MCF 10A (cell line): ENCODE measurements around the gene THAP3. TPM values are rescaled to one million over a fixed set of nuclear protein-coding genes. Genes with fewer than 3 reads are reported as not detected.

ENCODE experiments used
- BruUV-seq: library from RNA; stranded (reverse); fragments of 400-500 nt; replicated peaks from 2 replicates; lab custom pipeline; 2021; lab: Mats Ljungman, UMichigan
- CTCF ChIA-PET: fragments of 300-600 bp; sonication (Branson Sonifier 250); formaldehyde crosslinking; extraction: SDS; loops from one replicate; lab custom pipeline; 2021; ENCODE audit warnings: antibody characterized with exemption, inconsistent platforms; lab: Yijun Ruan, JAX
- POLR2A ChIA-PET: fragments of 300-600, 350-650 bp; sonication (Branson Sonifier 250); formaldehyde crosslinking; extraction: SDS; loops from one replicate; lab custom pipeline; 2020; ENCODE audit warnings: antibody characterized with exemption, inconsistent platforms; lab: Yijun Ruan, JAX
- DNase-seq: peaks from one replicate; pipeline ENCODE4 v3.0.0-alpha.2; 2018; ENCODE audit not compliant: unreplicated experiment
- H3K27ac Mint-ChIP-seq: one replicate; pipeline ENCODE4 v1.8.0; 2022; ENCODE audit warnings: mild to moderate bottlenecking, low read depth, mixed read lengths; ENCODE audit not compliant: unreplicated experiment
- H3K27me3 Mint-ChIP-seq: one replicate; pipeline ENCODE4 v1.8.0; 2022; ENCODE audit warnings: mixed read lengths; ENCODE audit not compliant: insufficient read depth, unreplicated experiment
- H3K36me3 Mint-ChIP-seq: one replicate; pipeline ENCODE4 v1.8.0; 2022; ENCODE audit warnings: mild to moderate bottlenecking, moderate library complexity, mixed read lengths; ENCODE audit not compliant: insufficient read depth, unreplicated experiment
- H3K4me1 Mint-ChIP-seq: one replicate; pipeline ENCODE4 v1.8.0; 2022; ENCODE audit warnings: mixed read lengths; ENCODE audit not compliant: insufficient read depth, unreplicated experiment
- H3K4me3 Mint-ChIP-seq: one replicate; pipeline ENCODE4 v1.8.0; 2022; ENCODE audit warnings: mild to moderate bottlenecking, moderate library complexity, mixed read lengths; ENCODE audit not compliant: unreplicated experiment
- H3K9me3 Mint-ChIP-seq: one replicate; pipeline ENCODE4 v1.8.0; 2022; ENCODE audit warnings: mixed read lengths; ENCODE audit not compliant: unreplicated experiment
- intact Hi-C: fragments of 100-400 bp; cut with micrococcal nuclease; formaldehyde crosslinking; loops from 2 replicates; pipeline ENCODE4 v1.14.1; 2022
- total RNA-seq: library from RNA; stranded (reverse); gene quantifications from 2 replicates; pipeline ENCODE4 v1.2.3, GENCODE V29; 2022
- TF ChIP-seq, protein P1 (sequence below): fragments of 200-600 bp; IDR thresholded peaks from one replicate; pipeline ENCODE4 v1.8.0; 2022; ENCODE audit warnings: antibody characterized with exemption, mild to moderate bottlenecking; ENCODE audit not compliant: unreplicated experiment

Gene THAP3
- total RNA-seq, 1 experiment from 2014 or later: 14.7 TPM

DNA sequence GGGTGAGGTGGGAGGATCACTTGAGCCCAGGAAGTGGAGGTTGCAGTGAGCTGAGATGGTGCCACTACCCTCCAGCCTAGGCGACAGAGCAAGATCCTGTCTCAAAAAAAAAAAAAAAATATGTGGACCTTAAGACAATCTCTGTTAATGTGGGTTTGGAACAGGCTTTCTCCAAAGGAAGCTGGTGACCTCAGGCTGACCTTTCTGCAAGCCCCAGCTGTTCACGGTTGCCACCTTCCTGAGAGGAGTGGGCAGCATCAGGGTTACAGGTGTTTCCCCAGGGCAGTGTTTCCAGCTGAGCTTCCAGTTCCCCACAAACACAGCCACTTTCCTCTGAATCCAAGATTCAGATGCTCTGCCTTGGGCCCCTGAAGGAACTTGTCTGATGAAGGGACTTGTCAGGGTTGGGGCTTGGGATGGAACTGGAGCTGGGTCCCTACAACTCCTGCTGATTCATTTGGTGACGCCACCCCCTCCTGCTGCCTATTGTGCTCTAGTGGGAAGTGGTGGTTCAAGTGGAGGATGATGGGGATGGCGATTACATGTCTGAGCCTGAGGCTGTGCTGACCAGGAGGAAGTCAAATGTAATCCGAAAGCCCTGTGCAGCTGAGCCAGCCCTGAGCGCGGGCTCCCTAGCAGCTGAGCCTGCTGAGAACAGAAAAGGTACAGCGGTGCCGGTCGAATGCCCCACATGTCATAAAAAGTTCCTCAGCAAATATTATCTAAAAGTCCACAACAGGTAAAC, 42.9 kb upstream of the THAP3 start:
- H3K27me3 Mint-ChIP-seq: no peaks in the 10 kb centered on the region
- H3K27ac Mint-ChIP-seq: peak overlapping the region; percentile 100
- POLR2A ChIA-PET: interaction anchor here (1.0 to 5.0 kb wide), 4 partner anchors 7 to 28 kb away, joined by 4 to 103 read pairs (median 22); partner anchors contain the start of genes KLHL21, NOL9 and TAS1R1
- peaks cover 8% of the 10 kb centered on the region for H3K36me3 Mint-ChIP-seq
- TF ChIP-seq, protein P1, sequence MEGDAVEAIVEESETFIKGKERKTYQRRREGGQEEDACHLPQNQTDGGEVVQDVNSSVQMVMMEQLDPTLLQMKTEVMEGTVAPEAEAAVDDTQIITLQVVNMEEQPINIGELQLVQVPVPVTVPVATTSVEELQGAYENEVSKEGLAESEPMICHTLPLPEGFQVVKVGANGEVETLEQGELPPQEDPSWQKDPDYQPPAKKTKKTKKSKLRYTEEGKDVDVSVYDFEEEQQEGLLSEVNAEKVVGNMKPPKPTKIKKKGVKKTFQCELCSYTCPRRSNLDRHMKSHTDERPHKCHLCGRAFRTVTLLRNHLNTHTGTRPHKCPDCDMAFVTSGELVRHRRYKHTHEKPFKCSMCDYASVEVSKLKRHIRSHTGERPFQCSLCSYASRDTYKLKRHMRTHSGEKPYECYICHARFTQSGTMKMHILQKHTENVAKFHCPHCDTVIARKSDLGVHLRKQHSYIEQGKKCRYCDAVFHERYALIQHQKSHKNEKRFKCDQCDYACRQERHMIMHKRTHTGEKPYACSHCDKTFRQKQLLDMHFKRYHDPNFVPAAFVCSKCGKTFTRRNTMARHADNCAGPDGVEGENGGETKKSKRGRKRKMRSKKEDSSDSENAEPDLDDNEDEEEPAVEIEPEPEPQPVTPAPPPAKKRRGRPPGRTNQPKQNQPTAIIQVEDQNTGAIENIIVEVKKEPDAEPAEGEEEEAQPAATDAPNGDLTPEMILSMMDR: no peak
- peak; percentile 37 for DNase-seq
- H3K4me1 Mint-ChIP-seq: peaks cover 27% of the 10 kb centered on the region
- intact Hi-C loops: no loop called here
- BruUV-seq: no TSS peak
- no peaks in the 10 kb centered on the region for H3K9me3 Mint-ChIP-seq
- CTCF ChIA-PET: interaction anchor here (0.6 to 1.9 kb wide), 3 partner anchors 28 to 159 kb away, joined by 3 to 15 read pairs (median 3); partner anchors contain the start of genes NOL9 and TAS1R1
- peak overlapping the region; percentile 94 for H3K4me3 Mint-ChIP-seq

DNA sequence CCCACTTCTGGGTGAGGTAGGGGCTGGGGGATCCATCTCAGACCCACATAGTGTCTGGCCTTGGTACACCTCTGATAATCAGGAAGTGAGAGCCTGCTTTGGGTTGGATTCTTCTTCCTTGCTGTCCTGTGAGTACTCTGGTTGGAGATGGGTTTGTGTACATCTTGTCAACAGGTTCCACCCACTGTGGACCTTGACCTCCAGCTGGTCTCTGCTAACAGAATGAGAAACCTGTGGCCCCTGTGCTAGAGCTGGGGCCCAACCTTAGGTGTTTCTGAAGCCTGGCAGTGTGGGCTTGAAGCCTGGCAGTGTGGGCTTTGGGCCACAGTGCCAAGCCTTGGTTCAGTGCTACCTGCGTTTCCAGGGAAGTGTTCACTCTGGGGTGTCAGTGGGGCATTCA, 42.3 kb upstream of the THAP3 start:
- Mint-ChIP-seq H3K4me1 (peaks cover 33% of the 10 kb centered on the region), H3K36me3 (peaks cover 8% of the 10 kb centered on the region), H3K4me3 (peak overlapping the region; percentile 94), H3K27ac (peak overlapping the region; percentile 100), H3K27me3 (no peaks in the 10 kb centered on the region), H3K9me3 (no peaks in the 10 kb centered on the region)
- intact Hi-C loops: no loop called here
- TF ChIP-seq, protein P1: no peak
- ChIA-PET POLR2A (interaction anchor here (3.4 to 5.0 kb wide), 2 partner anchors 18 to 28 kb away, joined by 33 to 103 read pairs; partner anchors contain the start of genes KLHL21, NOL9 and TAS1R1), CTCF (interaction anchor here (0.6 kb wide), 1 partner anchor 144 kb away, joined by 3 read pairs; no protein-coding TSS in a partner anchor)
- no peak for DNase-seq
- no TSS peak for BruUV-seq

DNA sequence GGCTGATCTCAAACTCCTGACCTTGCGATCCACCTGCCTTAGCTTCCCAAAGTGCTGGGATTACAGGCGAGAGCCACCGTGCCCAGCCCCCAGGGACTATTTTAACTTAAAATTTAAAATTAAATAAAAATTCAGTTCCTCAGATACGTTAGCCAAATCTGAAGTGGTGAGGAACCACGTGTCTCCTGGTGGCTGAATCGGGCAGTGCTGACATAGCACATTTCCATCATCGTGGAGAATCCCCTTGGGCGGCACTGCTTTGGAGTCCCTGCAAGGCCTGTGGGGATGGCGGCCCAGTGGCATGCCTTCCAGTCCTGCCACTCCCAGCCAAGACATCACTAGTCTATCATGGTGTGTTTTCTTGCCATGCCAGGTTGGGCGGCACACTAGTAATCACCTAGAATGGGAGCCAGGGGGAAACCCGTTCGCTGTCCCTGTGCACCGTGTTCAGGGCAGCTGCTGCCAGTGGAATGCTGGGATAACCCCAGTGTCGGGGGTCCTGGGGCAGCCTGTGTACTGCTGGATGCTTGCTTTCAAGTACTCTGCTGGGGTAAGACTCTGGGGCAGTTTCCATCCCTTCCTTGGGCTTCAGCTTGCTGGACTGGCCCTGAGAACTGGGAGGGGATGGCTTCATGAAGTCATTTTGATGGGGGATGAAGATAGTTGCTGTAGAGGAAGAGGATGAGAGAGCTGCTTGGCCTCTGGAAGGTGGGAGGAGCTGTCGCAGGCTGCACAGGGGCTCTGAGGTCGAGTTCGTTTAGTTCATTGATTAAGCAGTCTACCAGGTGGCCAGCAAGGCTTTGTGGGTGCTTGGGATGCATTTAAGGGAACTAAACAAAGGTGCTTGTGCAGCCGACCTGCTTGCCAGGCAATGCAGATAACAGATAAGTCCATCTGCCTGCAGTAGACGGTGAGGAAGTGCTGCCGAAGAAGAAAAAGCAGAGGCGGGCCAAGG, 40.3 kb upstream of the THAP3 start:
- ChIA-PET CTCF (interaction anchor here (0.6 to 1.5 kb wide), 2 partner anchors 13 to 145 kb away, joined by 3 to 4 read pairs; no protein-coding TSS in a partner anchor), POLR2A (interaction anchor here (6.9 kb wide), 1 partner anchor 18 kb away, joined by 69 read pairs; the partner anchor contains the start of gene KLHL21)
- intact Hi-C loops: no loop called here
- BruUV-seq: no TSS peak
- DNase-seq: no peak
- TF ChIP-seq, protein P1: peak; percentile 19
- H3K4me3 Mint-ChIP-seq: no peak overlapping the region
- no peaks in the 10 kb centered on the region for H3K9me3 Mint-ChIP-seq
- H3K4me1 Mint-ChIP-seq: peaks cover 35% of the 10 kb centered on the region
- H3K27ac Mint-ChIP-seq: no peak overlapping the region
- peaks cover 19% of the 10 kb centered on the region for H3K36me3 Mint-ChIP-seq
- H3K27me3 Mint-ChIP-seq: no peaks in the 10 kb centered on the region
